Skin epidermis (tissue), 12 donors: Measurements from ENCODE around the gene BORCS5.
"Not testable (repeated sequence)": the region's sequence is repeated elsewhere in the genome, so short reads cannot be mapped to it uniquely, and the experiment has no call there.

Source experiments
- H3K27ac ChIP-seq, 21 experiments: fragments of 200-600 bp; sonication (generic) in 11 of 21; one replicate each; pipeline ENCODE4 v1.5.0; 2020; ENCODE audit warnings: mild to moderate bottlenecking in 3 of 21, inconsistent platforms in 2 of 21, moderate library complexity in 2 of 21
- H3K4me3 ChIP-seq, 7 experiments: fragments of 200-600 bp; sonication (generic) in 2 of 7; one replicate each; pipeline ENCODE4 v1.5.0; 2020; ENCODE audit warnings: inconsistent platforms in 2 of 7, mild to moderate bottlenecking in 2 of 7, moderate library complexity in 1 of 7

The BORCS5 gene

DNA sequence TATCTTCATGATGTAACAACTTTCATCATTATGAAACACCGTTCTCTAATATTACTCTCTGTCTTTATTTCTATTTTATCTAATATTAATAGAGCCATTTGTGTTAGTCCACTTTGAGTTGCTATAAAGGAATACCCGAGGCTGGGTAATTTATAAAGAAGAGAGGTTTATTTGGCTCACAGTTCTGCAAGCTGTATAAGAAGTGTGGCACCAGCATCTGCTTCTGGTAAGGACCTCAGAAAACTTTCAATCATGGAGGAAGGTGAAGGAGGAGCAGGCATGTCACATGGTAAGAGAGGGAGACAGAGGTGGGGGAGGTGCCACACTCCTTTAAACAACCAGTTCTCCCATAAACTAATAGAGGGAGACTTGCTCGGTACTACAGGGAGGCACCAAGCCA is 25.1 kb downstream of the BORCS5 start:
- Histone ChIP-seq H3K4me3 (no peak overlapping the region), H3K27ac (peak overlapping the region in 2 of 21 experiments; percentile 45 to 88)

GRCh38 chr12:12384571-12385340 is 27.9 kb downstream of the BORCS5 start:
- H3K27ac ChIP-seq = peak overlapping the region in 9 of 21 experiments; percentile 7 to 85 (median 60)

DNA sequence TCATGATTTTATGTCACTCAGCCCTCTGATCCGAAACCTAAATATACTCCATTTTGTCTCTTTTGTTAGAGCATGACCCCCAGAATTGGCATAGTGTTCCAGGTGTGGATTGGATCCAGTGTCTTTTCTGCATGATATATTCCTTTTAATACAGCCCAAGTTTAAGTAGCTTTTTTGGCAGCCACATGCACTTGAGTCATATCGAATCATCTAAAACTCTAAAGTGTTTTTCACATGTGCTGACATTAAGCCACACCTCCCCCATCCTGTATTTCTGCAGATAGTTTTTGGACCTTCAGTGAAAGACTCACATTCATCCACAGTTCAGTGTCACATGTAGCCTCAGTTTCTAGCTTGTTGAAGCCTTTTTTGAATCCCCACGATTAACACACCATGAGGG is 30.6 kb downstream of the BORCS5 start:
- H3K27ac ChIP-seq = peak overlapping the region in 4 of 21 experiments; percentile 6 to 85 (median 26)
- H3K4me3 ChIP-seq = no peak overlapping the region

More at GRCh38 chr12:12384571-12385340, 27.9 kb downstream of the BORCS5 start:
- H3K4me3 ChIP-seq = no peak overlapping the region

GRCh38 chr12:12392413-12392812 is 35.5 kb downstream of the BORCS5 start:
- no peak overlapping the region for H3K27ac ChIP-seq
- H3K4me3 ChIP-seq = no peak overlapping the region

DNA sequence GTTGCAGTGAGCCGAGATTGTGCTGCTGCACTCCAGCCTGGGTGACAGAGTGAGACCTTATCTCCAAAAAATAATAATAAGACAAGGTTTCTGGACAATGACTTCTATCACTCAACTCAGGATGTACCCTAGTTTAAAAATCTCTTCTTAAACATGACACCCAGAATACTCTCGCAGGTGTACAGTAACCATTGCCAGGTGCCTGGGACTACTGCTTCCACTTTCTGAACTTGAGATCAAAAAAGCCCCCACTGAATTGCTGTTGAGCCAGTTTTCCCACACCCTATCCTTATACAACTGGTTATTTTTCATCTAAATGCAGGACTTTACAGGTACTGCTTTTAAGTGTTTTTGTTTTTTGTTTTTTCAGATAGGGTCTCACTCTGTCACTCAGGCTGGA is 36.3 kb downstream of the BORCS5 start:
- Histone ChIP-seq H3K27ac (no peak overlapping the region), H3K4me3 (no peak overlapping the region)

DNA sequence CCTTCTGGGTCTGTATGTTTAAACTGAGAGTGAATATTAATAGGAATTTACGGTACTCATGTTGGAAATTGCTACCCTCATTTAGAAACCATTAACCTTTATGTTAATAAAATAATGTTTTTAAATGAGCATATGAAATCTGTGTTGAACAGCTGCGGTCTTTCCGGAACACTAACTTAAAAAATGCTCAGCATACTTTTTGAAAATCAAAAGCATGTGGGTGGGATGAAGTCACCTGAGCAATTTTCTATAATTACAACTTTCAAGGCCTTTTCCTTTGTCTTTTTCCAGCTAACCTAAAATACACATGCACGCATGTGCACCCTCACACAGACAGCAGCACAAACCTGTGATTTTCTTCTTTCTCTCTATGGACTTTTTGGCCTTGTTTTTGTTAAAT is 39.8 kb downstream of the BORCS5 start:
- no peak overlapping the region for H3K4me3 ChIP-seq
- peak overlapping the region in 1 of 21 experiments; percentile 77 for H3K27ac ChIP-seq

- H3K27ac ChIP-seq = peak overlapping the region in 6 of 21 experiments; percentile 2 to 77 (median 24)
These were observed 40.3 kb downstream of the BORCS5 start for GRCh38 chr12:12397184-12397583.

GRCh38 chr12:12398026-12398859 is 41.4 kb downstream of the BORCS5 start:
- peak overlapping the region in 17 of 21 experiments; percentile 2 to 78 (median 56) for H3K27ac ChIP-seq

More at GRCh38 chr12:12397184-12397583, 40.3 kb downstream of the BORCS5 start:
- no peak overlapping the region for H3K4me3 ChIP-seq

GRCh38 chr12:12399161-12399560 is 42.3 kb downstream of the BORCS5 start:
- peak overlapping the region in 15 of 21 experiments; percentile 11 to 78 (median 56) for H3K27ac ChIP-seq

More at GRCh38 chr12:12398026-12398859, 41.4 kb downstream of the BORCS5 start:
- no peak overlapping the region for H3K4me3 ChIP-seq

DNA sequence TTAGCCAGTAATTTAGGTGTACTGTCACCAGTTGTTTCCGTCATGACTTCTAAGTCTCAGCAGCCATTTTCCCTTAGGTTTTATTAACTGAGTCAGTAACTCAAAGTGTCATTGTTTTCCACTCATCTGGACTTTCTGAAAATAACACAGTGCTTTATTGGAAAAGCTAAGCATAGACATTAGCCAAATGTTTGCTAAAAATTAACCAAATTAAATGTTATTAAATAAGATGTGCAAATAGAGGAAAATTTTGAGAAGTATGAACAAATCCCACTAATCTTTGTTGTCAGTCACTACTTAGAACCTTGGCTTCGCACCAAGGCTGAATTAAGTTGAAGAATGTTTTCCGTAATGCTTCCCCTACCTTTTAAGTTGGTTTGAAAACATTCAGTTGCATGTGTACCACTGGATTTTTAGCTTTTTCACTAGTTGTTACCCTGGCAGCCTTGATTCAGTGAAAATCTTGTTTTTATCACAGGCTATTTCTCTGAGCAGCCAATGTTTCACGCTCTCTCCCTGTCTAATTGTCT is 43.0 kb downstream of the BORCS5 start:
- Histone ChIP-seq H3K27ac (peak overlapping the region in 9 of 21 experiments; percentile 31 to 78 (median 56)), H3K4me3 (no peak overlapping the region)

More at GRCh38 chr12:12399161-12399560, 42.3 kb downstream of the BORCS5 start:
- H3K4me3 ChIP-seq = no peak overlapping the region

GRCh38 chr12:12400793-12401192 is 43.9 kb downstream of the BORCS5 start:
- H3K4me3 ChIP-seq = no peak overlapping the region
- H3K27ac ChIP-seq = peak overlapping the region in 1 of 21 experiments; percentile 34

- H3K4me3 ChIP-seq = no peak overlapping the region
- H3K27ac ChIP-seq = peak overlapping the region in 6 of 21 experiments; percentile 5 to 61 (median 12)
These were observed 46.7 kb downstream of the BORCS5 start for GRCh38 chr12:12403264-12404248.

DNA sequence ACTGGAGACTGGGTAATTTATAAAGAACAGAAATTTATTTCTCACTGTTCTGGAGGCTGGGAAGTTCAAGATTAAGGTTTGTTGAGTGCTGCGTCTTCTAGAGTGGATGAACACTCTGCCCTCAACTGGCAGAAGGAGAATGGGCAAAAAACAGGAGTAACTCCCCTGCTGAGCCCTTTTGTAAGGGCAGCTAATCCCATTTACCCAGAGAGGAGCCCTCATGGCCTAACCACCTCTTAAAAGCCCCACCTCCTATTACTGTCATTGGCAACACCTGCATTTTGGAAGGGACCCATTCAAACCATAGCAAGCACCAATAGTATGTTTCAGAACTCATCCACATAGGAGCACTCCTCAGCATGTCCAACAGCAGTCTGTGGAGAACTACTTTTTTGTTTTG is 47.4 kb downstream of the BORCS5 start:
- Histone ChIP-seq H3K4me3 (no peak overlapping the region), H3K27ac (peak overlapping the region in 4 of 21 experiments; percentile 5 to 61 (median 22))

- Histone ChIP-seq H3K27ac (peak overlapping the region in 4 of 21 experiments; percentile 20 to 55 (median 42)), H3K4me3 (no peak overlapping the region)
These were observed 49.0 kb downstream of the BORCS5 start for GRCh38 chr12:12405882-12406281.

- Histone ChIP-seq H3K4me3 (no peak overlapping the region), H3K27ac (peak overlapping the region in 2 of 21 experiments; percentile 23 to 55)
These were observed 49.9 kb downstream of the BORCS5 start for GRCh38 chr12:12406762-12407161.

DNA sequence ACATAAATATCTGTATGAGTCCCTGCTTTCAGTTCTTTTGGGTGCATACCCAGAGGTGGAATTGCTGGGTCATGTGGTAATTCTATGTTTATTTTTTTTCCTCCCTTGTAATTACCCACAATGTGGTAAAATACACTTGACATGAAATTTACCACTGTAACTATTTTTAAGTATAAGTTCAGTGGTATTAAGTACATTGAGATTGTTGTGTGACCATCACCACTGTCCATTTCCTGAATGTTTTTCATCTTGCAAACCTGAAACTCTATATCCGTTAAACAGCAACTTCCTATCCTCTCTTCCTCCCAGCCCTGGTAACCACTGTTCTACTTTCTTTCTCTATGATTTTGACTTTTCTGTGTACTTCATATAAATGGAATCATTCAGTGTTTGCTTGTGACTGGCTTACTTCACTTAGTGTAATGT is 51.4 kb downstream of the BORCS5 start:
- no peak overlapping the region for H3K4me3 ChIP-seq
- peak overlapping the region in 2 of 21 experiments; percentile 5 to 49 for H3K27ac ChIP-seq

GRCh38 chr12:12409337-12409736 is 52.5 kb downstream of the BORCS5 start:
- not testable (repeated sequence) for H3K4me3 ChIP-seq, H3K27ac ChIP-seq

- H3K27ac ChIP-seq = no peak overlapping the region
- no peak overlapping the region for H3K4me3 ChIP-seq
These were observed 59.0 kb downstream of the BORCS5 start for GRCh38 chr12:12415886-12416285.

DNA sequence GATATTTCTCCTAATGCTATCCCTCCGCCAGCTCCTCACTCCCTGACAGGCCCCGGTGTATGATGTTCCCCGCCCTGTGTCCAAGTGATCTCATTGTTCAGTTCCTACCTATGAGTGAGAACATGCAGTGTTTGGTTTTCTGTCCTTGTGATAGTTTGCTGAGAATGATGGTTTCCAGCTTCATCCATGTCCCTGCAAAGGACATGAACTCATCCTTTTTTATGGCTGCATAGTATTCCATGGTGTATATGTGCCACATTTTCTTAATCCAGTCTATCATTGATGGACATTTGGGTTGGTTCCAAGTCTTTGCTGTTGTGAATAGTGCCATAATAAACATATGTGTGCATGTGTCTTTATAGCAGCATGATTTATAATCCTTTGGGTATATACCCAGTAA is 62.3 kb downstream of the BORCS5 start:
- H3K4me3 ChIP-seq, H3K27ac ChIP-seq: not testable (repeated sequence)
